Measurements from ENCODE around the gene AKNA.

Gene AKNA

DNA sequence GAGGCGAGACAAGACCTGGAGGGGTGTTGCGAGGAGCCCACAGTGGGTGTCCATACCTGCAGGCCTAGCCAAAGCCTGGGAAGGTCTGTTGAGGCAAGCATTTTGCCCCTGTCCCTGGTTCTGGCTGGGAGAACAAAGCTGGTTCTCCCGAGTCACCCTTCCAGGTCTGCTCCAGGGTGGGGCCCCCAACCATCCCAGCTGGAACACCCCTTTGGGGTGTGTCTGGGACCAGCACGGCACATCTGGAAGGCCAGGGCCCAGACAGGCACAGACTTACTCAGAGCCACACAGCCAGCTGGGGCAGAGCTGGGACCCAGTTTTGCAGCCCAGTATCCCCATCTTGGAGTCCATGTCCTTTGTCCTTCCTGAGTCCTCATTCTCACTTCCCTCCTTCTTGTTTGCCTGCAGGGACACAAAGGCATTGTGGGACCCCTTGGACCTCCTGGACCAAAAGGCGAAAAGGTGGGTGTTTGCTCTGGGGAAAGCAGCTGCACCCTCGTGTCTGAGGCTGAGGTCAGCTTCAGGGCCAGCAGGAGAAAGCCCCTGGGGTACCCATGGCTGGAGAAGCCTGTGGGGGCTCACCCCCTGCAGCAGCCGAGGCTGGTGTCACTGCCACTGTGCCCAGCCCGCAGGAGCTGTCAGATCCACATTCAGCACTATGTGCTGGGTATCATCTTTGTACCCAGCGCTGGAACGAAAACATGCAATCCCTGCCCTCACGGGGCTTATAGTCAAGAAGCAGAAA is 103.3 kb downstream of the AKNA start:
- no peak for DNase-seq (ENCODE audit: low read depth in 2 of 2)

Data from stimulated activated CD8-positive, alpha-beta memory T cell treated with anti-CD3 and anti-CD28 coated beads, Interleukin-7, amount 100 ng/mL, for 4 hours (primary cell).